HepG2 (cell line): ENCODE measurements around the gene RBM23. TPM values are rescaled to one million over a fixed set of nuclear protein-coding genes. Genes with fewer than 3 reads are reported as not detected.
A peak's percentile ranks its signal among the peaks of the same experiment; 100 is the strongest.

Experiments
- AGO1 ChIP-seq: fragments of 200-400 bp; formaldehyde crosslinking; IDR thresholded peaks from 2 replicates; pipeline ENCODE4 v1.6.1; 2017; ENCODE audit warnings: mild to moderate bottlenecking, low read depth, low read length, moderate library complexity; ENCODE audit not compliant: poor library complexity, severe bottlenecking
- ARNTL ChIP-seq: sonication (generic); formaldehyde crosslinking; IDR thresholded peaks from 2 replicates; pipeline ENCODE4 v1.4.0; 2020; ENCODE audit warnings: mild to moderate bottlenecking, missing genetic modification reagents
- BCL6 ChIP-seq: IDR thresholded peaks from 2 replicates; pipeline ENCODE4 v1.6.1; 2016; ENCODE audit warnings: missing genetic modification reagents, missing compliant biosample characterization
- CREB1 ChIP-seq, 2 experiments: fragments of 450-650 bp in 1 of 2; IDR thresholded peaks; 2 replicates each; pipeline ENCODE4 v1.6.1; 2016 to 2017; ENCODE audit warnings: control low read depth in 1 of 2, mild to moderate bottlenecking in 1 of 2, missing compliant biosample characterization in 1 of 2, missing genetic modification characterization in 1 of 2
- CSRNP2 ChIP-seq: sonication (generic); formaldehyde crosslinking; conservative IDR thresholded peaks from 2 replicates; pipeline ENCODE4 v1.8.0; 2022; ENCODE audit warnings: low read depth, missing genetic modification reagents
- ELF4 ChIP-seq: sonication (generic); formaldehyde crosslinking; IDR thresholded peaks from 2 replicates; pipeline ENCODE4 v1.5.0; 2020; ENCODE audit warnings: missing genetic modification reagents, mild to moderate bottlenecking, moderate library complexity, borderline replicate concordance
- ESRRA ChIP-seq: sonication (generic); formaldehyde crosslinking; IDR thresholded peaks from 2 replicates; pipeline ENCODE4 v1.5.1; 2020; ENCODE audit warnings: mild to moderate bottlenecking, low read depth, missing genetic modification reagents
- GFI1 ChIP-seq: sonication (generic); formaldehyde crosslinking; IDR thresholded peaks from 2 replicates; pipeline ENCODE4 v1.5.0; 2020; ENCODE audit warnings: missing genetic modification reagents, mild to moderate bottlenecking, borderline replicate concordance
- KLF12 ChIP-seq: sonication (generic); formaldehyde crosslinking; IDR thresholded peaks from 2 replicates; pipeline ENCODE4 v1.4.0; 2020; ENCODE audit warnings: missing genetic modification reagents, borderline replicate concordance
- MAF1 ChIP-seq: sonication (generic); formaldehyde crosslinking; IDR thresholded peaks from 2 replicates; pipeline ENCODE4 v1.5.0; 2020; ENCODE audit warnings: missing genetic modification reagents, borderline replicate concordance
- MBD4 ChIP-seq: IDR thresholded peaks from 2 replicates; pipeline ENCODE4 v1.6.1; 2012; ENCODE audit warnings: low read length, inconsistent platforms, borderline replicate concordance
- MED13 ChIP-seq: sonication (generic); formaldehyde crosslinking; IDR thresholded peaks from 2 replicates; pipeline ENCODE4 v1.5.0; 2020; ENCODE audit warnings: missing genetic modification reagents
- NR3C1 ChIP-seq: sonication (generic); formaldehyde crosslinking; IDR thresholded peaks from 2 replicates; pipeline ENCODE4 v1.4.0; 2020; ENCODE audit warnings: missing genetic modification reagents
- PAX8 ChIP-seq: sonication (generic); formaldehyde crosslinking; IDR thresholded peaks from 2 replicates; pipeline ENCODE4 v1.8.0; 2022; ENCODE audit warnings: mild to moderate bottlenecking, missing genetic modification reagents, borderline replicate concordance
- PCBP2 ChIP-seq: fragments of 200-400 bp; formaldehyde crosslinking; optimal IDR thresholded peaks from 2 replicates; pipeline ENCODE3; 2018; ENCODE audit warnings: low read length, low read depth; ENCODE audit not compliant: poor library complexity, severe bottlenecking
- RBM22 ChIP-seq: fragments of 200-400 bp; formaldehyde crosslinking; optimal IDR thresholded peaks from 2 replicates; pipeline ENCODE3; 2017; ENCODE audit warnings: mild to moderate bottlenecking, low read length, moderate library complexity
- REXO4 ChIP-seq: sonication (generic); formaldehyde crosslinking; IDR thresholded peaks from 2 replicates; pipeline ENCODE4 v1.8.0; 2022; ENCODE audit warnings: missing genetic modification reagents, mild to moderate bottlenecking, borderline replicate concordance
- SMYD3 ChIP-seq: sonication (generic); formaldehyde crosslinking; IDR thresholded peaks from 2 replicates; pipeline ENCODE4 v1.8.1; 2023; ENCODE audit warnings: mild to moderate bottlenecking, missing genetic modification reagents
- SSRP1 ChIP-seq: IDR thresholded peaks from 2 replicates; pipeline ENCODE4 v1.6.1; 2016; ENCODE audit warnings: control low read depth
- ZFP36L1 ChIP-seq: sonication (generic); formaldehyde crosslinking; IDR thresholded peaks from 2 replicates; pipeline ENCODE4 v1.8.0; 2022; ENCODE audit warnings: mild to moderate bottlenecking, missing genetic modification reagents, moderate library complexity
- ZNF101 ChIP-seq: sonication (generic); formaldehyde crosslinking; IDR thresholded peaks from 2 replicates; pipeline ENCODE4 v1.4.0; 2020; ENCODE audit warnings: mild to moderate bottlenecking, low read depth, missing genetic modification reagents, borderline replicate concordance
- ZNF17 ChIP-seq: sonication (generic); formaldehyde crosslinking; IDR thresholded peaks from 2 replicates; pipeline ENCODE4 v1.5.0; 2020; ENCODE audit warnings: mild to moderate bottlenecking, missing genetic modification reagents
- ZNF383 ChIP-seq: sonication (generic); formaldehyde crosslinking; IDR thresholded peaks from 2 replicates; pipeline ENCODE4 v1.4.0; 2020; ENCODE audit warnings: missing genetic modification reagents, mild to moderate bottlenecking, borderline replicate concordance
- ZNF589 ChIP-seq: sonication (generic); formaldehyde crosslinking; conservative IDR thresholded peaks from 2 replicates; pipeline ENCODE4 v1.8.0; 2022; ENCODE audit warnings: mild to moderate bottlenecking, moderate library complexity, missing genetic modification reagents
- ZNF619 ChIP-seq: sonication (generic); formaldehyde crosslinking; IDR thresholded peaks from 2 replicates; pipeline ENCODE4 v1.4.0; 2020; ENCODE audit warnings: mild to moderate bottlenecking, missing genetic modification reagents
- ZNF709 ChIP-seq: sonication (generic); formaldehyde crosslinking; IDR thresholded peaks from 2 replicates; pipeline ENCODE4 v1.5.0; 2020; ENCODE audit warnings: mild to moderate bottlenecking, missing genetic modification reagents
- polyA plus RNA-seq, 8 experiments: library from polyadenylated mRNA; depleted of rRNA in 3 of 8; stranded (reverse) in 7 of 8; unstranded in 1 of 8; fragments of >200 nt; fragmentation: Illumina TruSeq in 4 of 8; extraction: Trizol in 4 of 8; gene quantifications; 2 replicates each; pipeline versions ENCODE4 v1.2.1 to v1.2.3, GENCODE V29; 2011 to 2016; ENCODE audit warnings: low read depth in 4 of 8, missing spikeins in 1 of 8, mixed read lengths in 1 of 8; ENCODE audit not compliant: insufficient read depth in 1 of 8
- total RNA-seq, 5 experiments: library from RNA; depleted of rRNA; stranded (reverse); fragments of >200 nt; fragmentation: Illumina TruSeq; extraction: Trizol; gene quantifications; 2 replicates each; pipeline ENCODE4 v1.2.3, GENCODE V29; 2016; ENCODE audit warnings: low read depth in 1 of 5
- TF ChIP-seq, protein P1 (sequence below): sonication (generic); formaldehyde crosslinking; IDR thresholded peaks from 2 replicates; pipeline ENCODE4 v1.8.0; 2022; ENCODE audit warnings: low read depth, missing genetic modification reagents
- TF ChIP-seq, protein P2 (sequence below): IDR thresholded peaks from 2 replicates; pipeline ENCODE4 v1.6.1; 2016; ENCODE audit warnings: low read depth, borderline replicate concordance

The RBM23 gene
- total and polyA plus RNA-seq, 2 of the 13 experiments (the other 11 are each of a cell fraction or from before 2014, with no cell fraction given): 1.5 to 2.1 TPM

DNA sequence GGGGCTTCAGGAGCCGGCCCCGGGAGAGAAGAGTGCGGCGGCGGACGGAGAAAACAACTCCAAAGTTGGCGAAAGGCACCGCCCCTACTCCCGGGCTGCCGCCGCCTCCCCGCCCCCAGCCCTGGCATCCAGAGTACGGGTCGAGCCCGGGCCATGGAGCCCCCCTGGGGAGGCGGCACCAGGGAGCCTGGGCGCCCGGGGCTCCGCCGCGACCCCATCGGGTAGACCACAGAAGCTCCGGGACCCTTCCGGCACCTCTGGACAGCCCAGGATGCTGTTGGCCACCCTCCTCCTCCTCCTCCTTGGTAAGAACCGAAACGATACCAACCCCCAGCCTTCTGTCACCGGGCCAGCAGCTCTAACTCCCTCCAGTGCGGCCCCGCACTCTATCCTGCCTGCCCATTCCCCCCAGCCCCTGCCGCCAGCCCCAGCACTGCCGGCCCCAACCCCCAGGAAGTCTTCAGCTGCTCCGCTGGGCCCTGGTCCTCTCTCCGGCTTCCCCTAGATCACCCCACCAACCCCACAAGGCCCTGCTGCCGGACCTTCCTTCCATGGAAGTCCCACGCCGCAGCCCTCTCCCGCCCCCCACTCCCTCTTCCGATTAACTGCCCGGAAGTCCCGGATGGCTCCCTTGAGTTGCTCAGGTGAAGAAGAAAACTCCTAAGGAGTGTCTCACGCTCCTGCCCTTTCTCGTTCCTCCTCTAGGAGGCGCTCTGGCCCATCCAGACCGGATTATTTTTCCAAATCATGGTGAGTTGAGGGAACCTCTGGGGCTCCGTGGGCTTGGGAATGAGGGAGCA is 46.7 kb downstream of the RBM23 start (continued):
- TF ChIP-seq, protein P1, sequence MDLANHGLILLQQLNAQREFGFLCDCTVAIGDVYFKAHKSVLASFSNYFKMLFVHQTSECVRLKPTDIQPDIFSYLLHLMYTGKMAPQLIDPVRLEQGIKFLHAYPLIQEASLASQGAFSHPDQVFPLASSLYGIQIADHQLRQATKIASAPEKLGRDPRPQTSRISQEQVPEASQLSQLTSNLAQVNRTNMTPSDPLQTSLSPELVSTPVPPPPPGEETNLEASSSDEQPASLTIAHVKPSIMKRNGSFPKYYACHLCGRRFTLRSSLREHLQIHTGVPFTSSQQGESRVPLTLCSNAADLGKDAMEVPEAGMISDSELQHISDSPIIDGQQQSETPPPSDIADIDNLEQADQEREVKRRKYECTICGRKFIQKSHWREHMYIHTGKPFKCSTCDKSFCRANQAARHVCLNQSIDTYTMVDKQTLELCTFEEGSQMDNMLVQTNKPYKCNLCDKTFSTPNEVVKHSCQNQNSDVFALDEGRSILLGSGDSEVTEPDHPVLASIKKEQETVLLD (CRISPR knock-in tag): no peak
- TF ChIP-seq ZNF619 (CRISPR knock-in tag) (no peak), BCL6 (CRISPR knock-in tag) (peak; percentile 61; the same call in 1 of the 2 replicates), KLF12 (no peak), SSRP1 (CRISPR knock-in tag) (no peak), CSRNP2 (CRISPR knock-in tag) (no peak), PCBP2 (peak; percentile 67), NR3C1 (no peak), ARNTL (no peak), GFI1 (CRISPR knock-in tag) (peak; percentile 58; the same call in 1 of the 2 replicates), ZNF101 (CRISPR knock-in tag) (0 out of 2 replicates have a peak, but pooled peaks have one; percentile 34), CREB1 (IDR thresholded peaks at IDR 0.05) (no peak), CREB1 (CRISPR knock-in tag; IDR thresholded peaks at IDR 0.05) (no peak), ZNF589 (CRISPR knock-in tag) (no peak), MAF1 (CRISPR knock-in tag) (no peak), PAX8 (no peak), ZNF709 (CRISPR knock-in tag) (0 out of 2 replicates have a peak, but pooled peaks have one; percentile 7), REXO4 (no peak), MED13 (CRISPR knock-in tag) (peak; percentile 9; the same call in 1 of the 2 replicates), SMYD3 (CRISPR knock-in tag) (no peak), AGO1 (no peak), ZNF383 (CRISPR knock-in tag) (no peak), ELF4 (CRISPR knock-in tag) (no peak), ZFP36L1 (CRISPR knock-in tag) (no peak), RBM22 (no peak), ESRRA (CRISPR knock-in tag) (0 out of 2 replicates have a peak, but pooled peaks have one; percentile 15), ZNF17 (no peak), MBD4 (no peak)
- TF ChIP-seq, protein P2, sequence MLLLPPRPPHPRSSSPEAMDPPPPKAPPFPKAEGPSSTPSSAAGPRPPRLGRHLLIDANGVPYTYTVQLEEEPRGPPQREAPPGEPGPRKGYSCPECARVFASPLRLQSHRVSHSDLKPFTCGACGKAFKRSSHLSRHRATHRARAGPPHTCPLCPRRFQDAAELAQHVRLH: 0 out of 2 replicates have a peak, but pooled peaks have one; percentile 42
